Measurements from ENCODE around the gene GET4. TPM values are rescaled to one million over a fixed set of nuclear protein-coding genes. Genes with fewer than 3 reads are reported as not detected.
"Not testable (repeated sequence)": the region's sequence is repeated elsewhere in the genome, so short reads cannot be mapped to it uniquely, and the experiment has no call there.

The GET4 gene
- total RNA-seq, 1 experiment from 2014 or later = 61.9 TPM

DNA sequence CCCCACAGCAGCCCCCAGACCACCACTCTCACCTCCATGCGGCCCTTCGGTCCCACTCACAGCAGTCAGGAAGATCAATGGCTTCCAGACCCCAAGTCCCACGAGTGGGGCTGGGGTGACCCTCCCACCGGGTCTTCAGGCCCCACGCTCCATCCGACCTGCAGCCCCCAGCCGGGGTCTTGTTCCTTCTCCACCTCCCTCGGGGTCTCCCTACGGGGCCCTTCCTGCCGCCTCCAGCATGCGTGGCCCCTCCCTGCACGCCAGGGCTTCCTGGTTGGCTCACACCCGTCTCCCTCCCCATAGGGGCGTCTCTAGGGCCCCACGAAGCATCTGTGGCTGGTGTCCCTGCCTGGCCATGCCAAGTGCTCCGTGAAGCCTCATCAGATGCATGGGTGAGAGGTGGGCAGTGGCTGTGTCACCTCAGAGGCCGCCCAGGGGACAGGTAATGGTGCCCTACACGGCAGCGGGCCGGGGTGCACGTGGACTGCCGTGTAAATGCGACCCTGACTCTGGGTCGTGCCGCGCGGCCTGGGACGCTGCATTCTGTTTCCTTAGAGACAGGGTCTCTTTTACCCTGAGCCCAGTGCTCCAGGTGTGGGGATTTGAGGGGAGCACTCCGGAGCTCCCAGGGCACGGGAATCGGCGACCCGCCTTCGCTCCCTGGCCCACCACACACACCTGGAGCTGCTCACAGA is 58.3 kb downstream of the GET4 start:
- H3K27me3 ChIP-seq (ENCODE audit: control insufficient read depth, insufficient read depth, low read length) = no peaks in the 10 kb centered on the region
- no peak for DNase-seq
- no peak overlapping the region for H3K4me3 ChIP-seq (ENCODE audit: insufficient read depth, low read depth, low read length)
- no peaks in the 10 kb centered on the region for H3K36me3 ChIP-seq (replicated peaks; ENCODE audit: control insufficient read depth, insufficient read depth, low read length)

DNA sequence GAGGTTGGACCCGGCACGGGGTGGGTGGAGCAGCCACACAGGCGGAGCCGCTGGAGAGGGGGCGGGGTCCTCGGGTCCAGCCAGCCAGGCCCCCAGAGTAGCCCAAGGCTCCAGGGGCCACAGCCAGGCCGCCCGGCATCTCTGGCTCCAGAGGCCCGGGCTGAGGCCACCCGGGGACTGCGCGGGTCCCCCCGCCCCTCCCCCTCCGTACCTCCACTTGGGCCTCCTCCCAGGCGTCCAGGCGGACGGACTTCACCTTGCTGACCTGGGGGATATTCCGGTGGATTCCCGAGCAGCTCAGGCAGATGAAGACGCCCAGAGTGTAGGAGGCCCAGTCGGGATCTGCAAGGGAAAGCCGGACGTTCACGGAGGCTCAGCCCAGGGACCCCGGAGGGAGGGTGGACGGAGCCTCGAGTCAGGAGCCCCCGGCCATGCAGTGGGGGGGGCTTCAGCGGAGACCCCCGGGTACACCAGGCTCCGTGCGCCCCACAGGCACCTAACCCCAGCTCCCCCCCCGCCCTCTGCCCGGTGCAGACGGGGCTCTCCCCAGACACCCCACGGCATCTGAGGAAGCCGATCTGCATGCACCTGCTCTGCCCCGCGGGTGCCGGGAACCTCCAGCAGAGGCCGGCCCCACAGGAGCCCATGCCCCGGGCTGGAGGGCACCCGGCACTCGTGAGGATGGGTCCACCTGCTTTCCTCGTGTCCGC is 59.0 kb downstream of the GET4 start:
- Histone ChIP-seq H3K27me3 (ENCODE audit: control insufficient read depth, insufficient read depth, low read length) (no peaks in the 10 kb centered on the region), H3K4me3 (ENCODE audit: insufficient read depth, low read depth, low read length) (no peak overlapping the region), H3K36me3 (replicated peaks; ENCODE audit: control insufficient read depth, insufficient read depth, low read length) (no peaks in the 10 kb centered on the region)
- peak; percentile 87 for DNase-seq

DNA sequence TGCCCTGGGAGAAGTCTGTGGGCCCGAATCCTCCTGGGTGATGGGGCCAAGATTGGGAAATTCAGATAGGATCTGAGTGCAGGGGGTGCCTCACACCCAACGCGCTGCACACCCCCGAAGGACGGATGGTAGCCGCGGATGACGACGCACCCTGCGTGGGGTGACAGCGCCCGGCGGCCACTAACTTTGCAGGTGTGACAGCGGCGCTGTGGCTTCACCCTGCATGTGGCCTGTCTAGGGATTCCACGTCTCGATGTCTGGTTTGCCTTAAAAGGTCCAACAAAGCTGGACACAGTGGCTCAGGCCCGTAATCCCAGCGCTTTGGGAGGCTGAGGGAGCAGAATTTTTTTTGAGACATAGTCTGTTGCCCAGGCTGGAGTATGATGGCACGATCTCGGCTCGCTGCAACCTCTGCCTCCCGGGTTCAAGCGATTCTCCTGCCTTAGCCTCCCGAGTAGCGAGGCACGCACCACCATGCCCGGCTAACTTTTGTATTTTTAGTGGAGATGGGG is 59.6 kb downstream of the GET4 start:
- H3K4me3 ChIP-seq (ENCODE audit: insufficient read depth, low read depth, low read length) = no peak overlapping the region
- no peaks in the 10 kb centered on the region for H3K27me3 ChIP-seq (ENCODE audit: control insufficient read depth, insufficient read depth, low read length)
- H3K36me3 ChIP-seq (replicated peaks; ENCODE audit: control insufficient read depth, insufficient read depth, low read length) = no peaks in the 10 kb centered on the region
- DNase-seq = no peak

DNA sequence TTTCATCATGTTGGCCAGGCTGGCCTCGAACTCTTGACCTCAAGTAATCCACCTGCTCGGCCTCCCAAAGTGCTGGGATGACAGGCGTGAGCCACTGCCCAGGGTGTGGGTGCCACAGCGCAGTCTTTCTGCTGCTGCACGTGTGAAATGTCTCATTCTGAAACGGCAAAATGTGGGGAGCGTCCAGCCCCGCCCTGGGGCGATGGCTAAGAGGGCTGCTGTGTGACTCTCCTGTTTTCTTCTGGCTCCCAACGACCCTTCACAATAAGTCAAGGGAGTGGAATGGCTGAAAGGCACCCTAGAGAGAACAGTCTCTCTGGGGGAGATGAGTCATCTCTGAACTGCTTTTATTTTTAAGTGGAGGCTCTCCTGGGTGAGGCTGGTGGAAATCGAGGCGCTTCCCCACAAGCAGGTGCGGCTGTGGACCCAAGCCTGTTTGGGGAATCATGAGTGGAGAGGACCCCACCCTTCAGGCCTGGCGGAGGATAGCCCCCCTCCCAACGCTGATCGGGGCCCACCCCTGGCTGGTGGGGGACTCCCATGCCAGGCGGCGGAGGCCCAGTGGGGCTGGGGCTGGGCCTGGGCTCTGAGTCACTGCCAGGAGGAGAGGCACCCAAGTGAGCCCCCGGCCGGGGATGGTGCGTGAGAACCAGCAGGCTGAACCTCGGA is 60.2 kb downstream of the GET4 start:
- Histone ChIP-seq H3K4me3 (ENCODE audit: insufficient read depth, low read depth, low read length) (no peak overlapping the region), H3K27me3 (ENCODE audit: control insufficient read depth, insufficient read depth, low read length) (no peaks in the 10 kb centered on the region; the same call in 1 of the 2 replicates), H3K36me3 (replicated peaks; ENCODE audit: control insufficient read depth, insufficient read depth, low read length) (no peaks in the 10 kb centered on the region)
- DNase-seq = no peak

DNA sequence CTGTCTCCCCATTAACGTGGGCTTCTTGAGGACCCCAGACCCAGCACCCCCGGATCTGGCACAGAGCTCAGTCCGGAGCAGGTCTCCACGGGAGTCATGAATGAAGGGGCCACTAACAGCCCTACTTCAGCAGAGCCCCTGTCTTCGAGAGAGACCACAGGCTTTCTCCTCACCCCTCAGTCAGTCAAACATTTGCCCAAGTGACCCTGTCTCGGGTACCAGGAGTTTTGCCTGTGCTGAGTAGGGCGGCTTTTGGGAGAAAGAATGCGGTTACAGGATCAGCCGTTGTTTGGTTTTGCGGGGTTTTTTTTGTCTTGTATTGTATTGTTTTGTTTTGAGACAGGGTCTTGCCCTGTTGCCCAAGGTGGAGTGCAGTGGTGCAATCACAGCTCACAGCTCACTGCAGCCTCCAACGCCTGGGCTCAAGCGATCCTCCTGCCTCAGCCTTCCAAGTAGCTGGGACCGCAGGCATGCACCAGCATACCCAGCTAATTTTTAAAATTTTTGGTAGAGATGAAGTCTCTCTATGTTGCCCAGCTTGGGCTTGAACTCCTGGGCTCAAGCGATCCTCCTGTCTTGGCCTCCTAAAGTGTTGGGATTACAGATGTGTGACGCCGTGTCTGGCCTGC is 61.6 kb downstream of the GET4 start:
- H3K4me3 ChIP-seq (ENCODE audit: insufficient read depth, low read depth, low read length) = no peak overlapping the region
- peaks cover 4% of the 10 kb centered on the region; the same call in 1 of the 2 replicates for H3K27me3 ChIP-seq (ENCODE audit: control insufficient read depth, insufficient read depth, low read length)
- no peaks in the 10 kb centered on the region for H3K36me3 ChIP-seq (replicated peaks; ENCODE audit: control insufficient read depth, insufficient read depth, low read length)
- DNase-seq = no peak

DNA sequence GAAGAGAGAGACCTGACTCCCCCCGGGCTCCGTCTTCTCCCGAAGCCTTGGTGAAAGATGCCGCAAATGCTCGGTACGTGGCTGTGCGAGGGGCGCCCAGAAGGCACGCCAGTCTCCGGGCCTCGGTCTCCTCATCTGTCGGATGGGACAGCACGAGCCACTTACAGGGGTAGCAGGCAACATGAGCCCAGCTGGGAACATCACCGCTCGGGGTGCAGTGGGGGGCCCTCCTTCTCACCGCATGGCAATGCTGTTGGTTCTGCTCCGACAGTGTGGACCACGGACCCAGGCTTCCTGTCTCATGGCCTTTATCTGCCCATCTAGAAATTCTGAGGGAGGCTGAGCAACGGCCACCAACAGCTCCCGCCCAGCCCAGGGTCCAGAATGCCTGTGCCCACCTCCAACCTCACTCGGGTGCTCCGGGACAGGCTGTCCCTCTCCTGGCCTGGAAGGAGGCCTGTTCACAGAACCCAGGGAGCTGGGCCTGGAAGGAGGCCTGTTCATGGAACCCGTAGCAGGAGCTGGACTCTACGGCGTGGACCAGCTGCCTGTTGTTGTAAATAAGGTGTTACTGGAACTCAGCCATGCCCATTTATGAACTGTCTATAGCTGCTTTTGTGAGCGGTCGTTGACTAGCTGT is 62.3 kb downstream of the GET4 start:
- DNase-seq = no peak
- H3K4me3 ChIP-seq (ENCODE audit: insufficient read depth, low read depth, low read length) = no peak overlapping the region
- H3K36me3 ChIP-seq (replicated peaks; ENCODE audit: control insufficient read depth, insufficient read depth, low read length) = no peaks in the 10 kb centered on the region
- peaks cover 4% of the 10 kb centered on the region; the same call in 1 of the 2 replicates for H3K27me3 ChIP-seq (ENCODE audit: control insufficient read depth, insufficient read depth, low read length)

DNA sequence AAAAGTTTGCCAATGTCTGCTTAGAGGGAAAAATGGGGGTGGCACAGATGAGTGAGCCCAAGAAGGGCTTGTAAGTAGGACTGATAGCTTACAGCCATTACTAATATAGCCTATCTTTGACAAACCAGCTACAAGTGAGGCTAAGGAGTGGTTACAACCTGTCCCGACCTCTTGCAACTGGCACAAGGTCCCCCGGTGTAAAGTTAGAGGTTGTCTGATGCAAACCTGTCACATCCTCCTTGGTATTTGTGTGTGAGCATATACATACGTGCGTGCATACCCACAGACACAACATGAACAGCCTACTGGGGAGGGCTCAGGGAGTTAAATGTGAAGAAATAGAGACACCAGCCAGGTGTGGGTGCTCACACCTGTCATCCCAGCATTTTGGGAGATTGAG is 63.5 kb downstream of the GET4 start:
- H3K27me3 ChIP-seq (ENCODE audit: control insufficient read depth, insufficient read depth, low read length) = peaks cover 4% of the 10 kb centered on the region; the same call in 1 of the 2 replicates
- H3K4me3 ChIP-seq (ENCODE audit: insufficient read depth, low read depth, low read length) = no peak overlapping the region
- DNase-seq = no peak
- H3K36me3 ChIP-seq (replicated peaks; ENCODE audit: control insufficient read depth, insufficient read depth, low read length) = no peaks in the 10 kb centered on the region

DNA sequence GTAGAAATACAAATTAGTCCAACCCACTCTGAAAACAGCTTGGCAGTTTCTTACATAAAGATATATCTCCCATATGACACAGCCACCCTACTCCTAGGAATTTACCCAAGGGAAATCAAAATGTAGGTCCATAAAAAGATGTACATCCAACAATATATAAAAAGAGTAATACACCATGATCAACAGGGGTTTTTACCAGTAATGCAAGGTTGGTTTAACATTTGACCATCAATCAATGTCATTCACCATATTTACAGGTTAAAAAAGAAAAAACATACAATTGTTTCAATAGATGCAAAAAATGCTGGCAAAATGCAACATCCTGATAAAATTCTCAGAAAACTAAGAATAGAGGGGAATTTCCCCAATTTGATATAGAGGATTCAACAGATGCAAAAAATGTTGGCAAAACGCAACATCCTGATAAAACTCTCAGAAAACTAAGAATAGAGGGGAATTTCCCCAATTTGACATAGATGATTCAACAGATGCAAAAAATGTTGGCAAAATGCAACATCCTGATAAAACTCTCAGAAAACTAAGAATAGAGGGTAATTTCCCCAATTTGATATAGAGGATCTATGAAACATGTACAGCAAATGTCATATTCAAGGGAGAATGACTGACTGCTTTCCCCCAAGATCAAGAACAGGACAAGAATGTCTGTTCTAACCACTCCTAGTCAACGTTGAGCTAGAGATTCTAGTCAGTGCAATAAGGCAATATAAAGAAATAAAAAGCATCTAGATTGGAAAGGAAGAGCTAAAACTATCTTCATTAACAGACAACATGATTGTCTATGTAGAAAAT is 64.5 kb downstream of the GET4 start:
- Histone ChIP-seq H3K4me3 (ENCODE audit: insufficient read depth, low read depth, low read length) (no peak overlapping the region), H3K27me3 (ENCODE audit: control insufficient read depth, insufficient read depth, low read length) (peaks cover 4% of the 10 kb centered on the region; the same call in 1 of the 2 replicates), H3K36me3 (replicated peaks; ENCODE audit: control insufficient read depth, insufficient read depth, low read length) (no peaks in the 10 kb centered on the region)
- no peak for DNase-seq

DNA sequence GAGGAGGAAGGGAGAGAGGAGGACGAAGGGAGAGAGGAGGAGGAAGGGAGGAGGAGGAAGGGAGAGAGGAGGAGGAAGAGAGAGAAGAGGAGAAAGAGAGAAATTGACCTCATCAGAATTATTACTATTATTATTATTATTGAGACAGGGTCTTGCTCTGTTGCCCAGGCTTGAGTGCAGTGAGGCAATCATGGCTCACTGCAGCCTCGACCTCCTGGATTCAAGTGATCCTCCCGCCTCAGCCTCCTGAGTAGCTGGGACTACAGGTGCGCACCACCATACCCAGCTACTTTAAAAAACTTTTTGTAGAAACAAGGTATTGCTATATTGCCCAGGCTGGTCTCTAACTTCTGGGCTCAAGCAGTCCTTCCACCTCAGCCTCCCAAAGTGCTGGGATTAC is 67.4 kb downstream of the GET4 start:
- not testable (repeated sequence) for H3K36me3 ChIP-seq (replicated peaks; ENCODE audit: control insufficient read depth, insufficient read depth, low read length); DNase-seq; H3K27me3 ChIP-seq (ENCODE audit: control insufficient read depth, insufficient read depth, low read length); H3K4me3 ChIP-seq (ENCODE audit: insufficient read depth, low read depth, low read length)

DNA sequence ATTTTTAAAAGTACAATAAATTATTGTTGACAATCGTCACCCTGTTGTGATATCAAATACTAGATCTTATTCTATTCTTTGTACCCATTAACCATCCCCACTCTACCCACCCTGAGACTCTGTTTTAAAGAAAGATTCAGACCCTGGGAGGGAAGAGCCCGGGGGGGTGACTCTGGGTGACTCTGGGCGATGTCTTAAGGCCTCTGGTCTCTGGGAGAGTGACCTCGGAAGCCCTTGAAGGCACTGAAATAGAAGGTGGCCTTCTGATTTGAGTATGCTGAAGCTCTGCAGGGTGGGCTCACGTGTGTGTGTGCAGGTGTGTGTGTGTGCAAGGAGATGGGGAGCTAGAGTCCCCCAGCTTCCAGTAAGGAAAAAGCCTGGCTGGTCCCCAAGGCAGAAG is 68.4 kb downstream of the GET4 start:
- Histone ChIP-seq H3K27me3 (ENCODE audit: control insufficient read depth, insufficient read depth, low read length) (peaks cover 4% of the 10 kb centered on the region; the same call in 1 of the 2 replicates), H3K36me3 (replicated peaks; ENCODE audit: control insufficient read depth, insufficient read depth, low read length) (no peaks in the 10 kb centered on the region), H3K4me3 (ENCODE audit: insufficient read depth, low read depth, low read length) (no peak overlapping the region)
- DNase-seq = no peak

DNA sequence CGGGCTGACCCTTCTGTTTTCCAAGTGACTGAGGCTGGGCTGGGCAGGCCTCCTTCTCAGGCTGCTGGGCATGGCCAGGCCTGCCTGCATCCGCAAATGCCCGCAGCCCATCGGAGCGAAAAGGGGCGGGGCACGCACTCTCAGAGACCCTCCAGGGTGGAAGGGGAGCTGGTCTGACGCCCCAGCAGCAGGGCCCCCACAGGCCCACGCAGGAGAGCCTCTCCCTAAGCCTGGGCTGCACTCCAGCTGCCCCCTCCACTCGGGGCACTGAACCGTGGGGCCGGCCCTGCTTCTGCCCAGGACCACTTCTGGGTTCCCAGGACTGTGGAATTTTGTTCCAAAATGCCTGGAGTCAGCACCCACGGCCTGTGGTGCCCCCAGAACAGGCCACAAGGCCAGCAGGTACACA is 68.8 kb downstream of the GET4 start:
- peak; percentile 70 for DNase-seq
- H3K27me3 ChIP-seq (ENCODE audit: control insufficient read depth, insufficient read depth, low read length) = peaks cover 4% of the 10 kb centered on the region; the same call in 1 of the 2 replicates
- no peaks in the 10 kb centered on the region for H3K36me3 ChIP-seq (replicated peaks; ENCODE audit: control insufficient read depth, insufficient read depth, low read length)
- H3K4me3 ChIP-seq (ENCODE audit: insufficient read depth, low read depth, low read length) = no peak overlapping the region

DNA sequence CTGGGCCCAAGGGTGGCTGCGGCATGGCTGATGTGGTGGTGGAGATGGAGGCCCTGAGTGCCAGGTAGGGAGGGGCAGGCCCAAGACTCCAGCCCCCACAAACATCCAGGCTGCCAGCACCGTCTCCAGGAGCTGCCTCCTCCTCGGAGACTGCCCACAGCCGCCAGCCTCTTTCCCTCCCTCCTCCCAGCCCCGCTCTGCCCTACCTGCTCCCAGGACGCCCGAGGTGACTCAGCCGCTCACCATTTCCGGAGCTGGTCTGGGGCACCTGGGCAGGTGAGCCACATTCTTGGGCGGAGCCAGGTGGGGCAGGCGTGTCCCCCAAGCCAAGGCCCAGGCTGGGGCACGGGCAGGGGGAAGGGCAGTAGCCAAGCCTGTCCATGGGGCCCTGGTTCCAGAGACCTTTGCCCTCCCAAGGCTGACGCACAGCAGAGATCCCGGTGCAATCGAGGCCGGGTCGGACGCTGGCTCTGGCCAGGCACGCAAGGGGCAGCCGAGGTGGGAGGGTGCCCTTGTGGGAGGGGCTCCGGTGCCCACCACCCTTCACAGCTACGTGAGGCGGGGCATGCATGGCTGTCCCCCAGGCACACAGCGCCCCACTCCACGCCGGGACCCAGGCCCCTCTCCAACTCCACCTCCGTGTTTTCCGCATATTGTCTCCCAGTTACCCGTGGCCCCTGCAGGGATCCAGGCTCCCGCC is 69.4 kb downstream of the GET4 start:
- Histone ChIP-seq H3K4me3 (ENCODE audit: insufficient read depth, low read depth, low read length) (no peak overlapping the region), H3K27me3 (ENCODE audit: control insufficient read depth, insufficient read depth, low read length) (peaks cover 4% of the 10 kb centered on the region; the same call in 1 of the 2 replicates), H3K36me3 (replicated peaks; ENCODE audit: control insufficient read depth, insufficient read depth, low read length) (no peaks in the 10 kb centered on the region)
- peak; percentile 95 for DNase-seq
